Suppressor macrophage treated with lipopolysaccharide for 4 hours (primary cell): ENCODE data around the gene P4HB.
A peak's percentile ranks its signal among the peaks of the same experiment; 100 is the strongest.

Experiments
- DNase-seq: peaks from one replicate; pipeline ENCODE4 v3.0.0-alpha.2; 2020

Gene P4HB

GRCh38 chr17:81859906-81860755, at the start of gene P4HB:
P4HB (minus strand) TSS chr17:81860535; CDS start chr17:81860471, 64 bp downstream.
- no peak for DNase-seq

GRCh38 chr17:81909231-81909630, 48.9 kb upstream of the P4HB start:
- no peak for DNase-seq

DNA sequence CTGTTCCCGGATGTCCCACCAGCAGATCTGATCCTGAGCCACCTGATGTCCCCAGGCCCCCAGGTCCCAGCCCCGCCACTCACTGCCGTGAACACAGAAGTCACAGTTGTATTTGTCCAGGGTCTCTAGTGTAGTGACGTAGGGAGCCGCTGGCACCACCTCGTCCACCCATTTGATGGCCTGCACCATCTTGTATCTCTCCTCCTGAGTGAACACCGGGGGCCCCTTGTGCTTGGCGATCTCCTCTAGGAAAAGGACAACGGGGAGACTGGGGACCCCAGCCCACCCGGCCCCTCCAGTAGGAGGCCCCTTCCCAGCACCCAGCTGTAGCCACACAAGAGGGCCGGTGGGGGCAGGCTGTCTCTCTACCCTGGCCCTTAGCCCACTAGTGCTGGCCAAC, 48.5 kb upstream of the P4HB start:
- no peak for DNase-seq

GRCh38 chr17:81907219-81908145, 47.1 kb upstream of the P4HB start:
- DNase-seq = no peak

GRCh38 chr17:81906476-81907218, 46.3 kb upstream of the P4HB start:
- no peak for DNase-seq

GRCh38 chr17:81905993-81906392, 45.7 kb upstream of the P4HB start:
- no peak for DNase-seq

DNA sequence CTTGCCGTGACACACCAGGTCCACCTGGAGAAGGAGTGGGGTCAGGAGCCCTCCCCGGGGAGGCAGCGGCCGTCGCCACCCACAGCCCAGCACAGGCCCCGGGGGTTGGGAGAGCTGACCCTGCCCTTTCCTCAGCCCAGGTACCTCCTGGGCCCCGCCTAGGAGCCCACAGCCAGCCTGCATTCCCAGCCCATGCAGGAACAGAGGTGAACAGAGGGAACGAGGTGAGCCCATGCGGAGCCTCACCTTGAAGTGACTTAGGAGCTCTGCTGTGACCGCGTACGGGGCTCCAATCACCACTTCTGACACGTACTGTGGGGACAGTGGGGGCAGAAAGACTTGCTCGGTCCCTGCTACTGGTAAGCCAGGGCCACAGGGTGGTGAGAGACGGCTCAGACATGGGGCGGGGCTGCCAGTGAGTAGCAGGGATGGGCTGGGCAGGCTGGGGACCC, 45.1 kb upstream of the P4HB start:
- no peak for DNase-seq

GRCh38 chr17:81904600-81905423, 44.5 kb upstream of the P4HB start:
- no peak for DNase-seq

- no peak for DNase-seq
Measured at GRCh38 chr17:81903896-81904599, 43.7 kb upstream of the P4HB start.

DNA sequence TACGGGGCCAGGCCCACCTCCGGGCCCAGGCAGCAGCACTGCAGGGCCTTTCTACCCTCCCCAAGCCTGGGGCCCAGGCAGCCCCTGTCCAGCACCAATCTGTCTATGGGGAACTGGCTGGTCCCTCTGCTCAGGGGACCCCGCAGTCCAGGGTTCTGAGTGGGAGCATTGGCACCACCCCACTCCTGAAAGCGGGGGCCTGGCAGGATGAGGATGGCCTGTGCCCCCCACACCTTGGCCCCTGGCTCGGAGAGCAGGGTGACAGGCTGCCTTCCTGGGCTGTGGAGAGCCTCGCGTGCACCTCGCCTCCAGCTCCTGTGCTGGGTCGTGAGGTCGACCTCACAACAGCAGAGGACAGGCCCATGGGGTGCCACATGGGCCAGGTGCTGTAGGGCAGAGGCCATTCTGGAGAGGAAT, 43.1 kb upstream of the P4HB start:
- no peak for DNase-seq

GRCh38 chr17:81902653-81903414, 42.5 kb upstream of the P4HB start:
- no peak for DNase-seq

GRCh38 chr17:81902023-81902652, 41.8 kb upstream of the P4HB start, which contains the start of gene NPB:
NPB (plus strand) TSS chr17:81902238; CDS start chr17:81902278, 40 bp downstream.
- peak; percentile 35 for DNase-seq

DNA sequence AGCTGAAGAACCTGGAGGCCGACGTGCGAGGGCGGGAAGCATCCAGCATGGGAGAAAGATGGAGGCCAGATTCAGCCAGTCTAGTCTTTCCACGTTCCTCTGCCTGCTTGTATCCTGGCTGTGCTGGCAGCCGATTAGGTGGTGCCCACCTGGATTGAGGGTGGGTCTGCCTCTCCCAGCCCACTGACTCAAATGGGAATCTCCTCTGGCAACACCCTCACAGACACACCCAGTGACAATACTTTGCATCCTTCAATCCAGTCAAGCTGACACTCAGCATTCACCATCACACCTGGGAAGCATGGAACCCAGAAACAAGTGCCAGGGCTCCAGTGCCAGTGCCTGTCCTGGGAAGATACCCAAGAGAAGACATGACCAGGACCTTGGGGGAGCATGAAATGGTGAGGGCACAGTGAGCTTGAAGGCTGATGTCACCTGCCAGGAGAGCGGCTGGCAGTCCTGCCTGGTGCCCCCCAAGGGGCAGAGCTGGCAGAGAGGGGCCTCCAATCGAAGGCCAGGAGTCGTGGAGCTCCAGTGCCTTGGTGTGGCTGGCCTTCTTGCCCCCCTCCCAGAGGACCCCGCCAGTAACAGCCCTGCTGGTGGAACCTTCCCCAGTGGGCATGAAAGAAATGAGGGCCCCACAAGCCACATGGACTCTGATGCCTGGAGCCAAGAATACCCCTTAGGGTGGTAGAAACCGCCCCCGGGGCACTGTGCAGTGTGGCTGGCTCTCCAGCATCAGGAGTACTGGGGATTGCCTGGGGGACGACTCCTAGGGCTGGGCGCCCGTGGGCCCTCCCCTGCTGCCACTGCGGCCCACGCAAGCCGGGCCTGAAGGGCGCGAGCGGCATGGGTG, 41.1 kb upstream of the P4HB start:
- DNase-seq = no peak

- no peak for DNase-seq
Measured at GRCh38 chr17:81900181-81900820, 40.0 kb upstream of the P4HB start.

DNA sequence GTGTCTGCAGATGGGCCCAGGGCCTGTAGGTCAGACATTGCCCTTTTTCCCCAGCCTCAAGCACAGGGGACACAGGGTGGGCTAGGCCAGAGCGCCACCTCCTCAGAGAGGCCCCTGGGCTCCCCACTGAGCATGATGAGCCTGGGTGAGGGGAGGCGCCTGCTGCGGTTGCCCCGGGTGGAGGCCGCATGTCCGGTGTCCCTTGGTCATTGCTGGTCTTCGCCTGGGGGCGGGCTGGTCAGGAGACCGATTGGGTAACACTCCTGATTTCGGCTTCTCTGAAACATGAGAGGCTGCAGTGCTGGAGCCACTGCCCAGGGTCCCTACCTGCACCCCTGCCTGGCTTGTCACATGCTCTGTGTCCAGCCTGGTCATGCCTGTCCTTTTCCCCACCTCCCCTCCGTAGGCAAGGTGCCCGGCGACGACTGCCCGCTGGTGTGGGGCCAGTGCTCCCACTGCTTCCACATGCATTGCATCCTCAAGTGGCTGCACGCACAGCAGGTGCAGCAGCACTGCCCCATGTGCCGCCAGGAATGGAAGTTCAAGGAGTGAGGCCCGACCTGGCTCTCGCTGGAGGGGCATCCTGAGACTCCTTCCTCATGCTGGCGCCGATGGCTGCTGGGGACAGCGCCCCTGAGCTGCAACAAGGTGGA, 39.3 kb upstream of the P4HB start:
- no peak for DNase-seq

- no peak for DNase-seq
Measured at GRCh38 chr17:81898885-81899284, 38.5 kb upstream of the P4HB start.

DNA sequence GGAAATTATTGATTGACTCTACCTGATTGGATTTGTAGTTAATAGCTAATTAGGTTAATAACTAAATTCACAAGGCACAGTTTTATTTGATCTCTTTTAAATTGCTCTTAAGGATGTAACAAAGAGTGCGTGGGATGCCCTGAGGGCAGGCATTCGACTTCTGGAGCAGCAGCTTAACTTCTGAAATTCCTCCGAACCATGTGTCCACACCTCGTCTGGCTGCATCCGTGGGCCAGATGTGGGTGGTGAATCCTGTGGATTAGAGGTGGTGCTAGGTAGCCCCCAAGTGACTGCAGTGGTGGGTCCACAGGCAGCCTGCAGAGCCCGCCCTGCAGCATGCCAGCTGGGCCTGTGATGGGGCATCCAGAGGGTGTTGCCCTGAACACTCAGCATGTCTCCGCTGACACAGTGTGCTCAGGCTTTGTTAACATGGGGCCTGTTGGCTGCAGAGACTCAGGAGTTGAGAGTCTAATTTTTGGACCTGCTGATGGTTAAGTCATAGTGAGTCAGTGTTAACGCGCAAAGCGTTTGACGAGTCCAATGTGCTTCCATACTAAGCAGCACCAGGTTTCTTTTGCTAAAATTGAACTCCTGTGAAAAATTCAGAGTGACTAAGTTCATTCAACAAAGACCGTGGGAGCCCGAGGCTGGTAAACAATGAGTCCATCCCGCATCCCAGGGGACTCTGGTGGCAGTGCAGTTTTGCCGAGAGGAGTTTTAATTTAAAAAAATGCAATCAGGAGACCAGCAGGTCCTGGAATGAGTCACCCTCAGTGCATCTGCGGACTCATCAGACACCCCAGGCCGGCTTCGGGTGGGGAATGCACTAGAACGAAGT, 37.9 kb upstream of the P4HB start:
- no peak for DNase-seq
